HG02852 (cell line): ENCODE measurements around the gene PXDN.

Source experiments
- ATAC-seq: cut with Tn5 transposase; IDR thresholded peaks from one replicate; pipeline ENCODE4 v1.9.1; 2021; ENCODE audit warnings: mild to moderate bottlenecking, moderate library complexity; ENCODE audit not compliant: unreplicated experiment

PXDN gene

GRCh38 chr2:1588051-1588977 is 156.0 kb downstream of the PXDN start:
- no peak for ATAC-seq

GRCh38 chr2:1586923-1587840 is 157.1 kb downstream of the PXDN start:
- ATAC-seq, result no peak

- ATAC-seq, result no peak
These were observed 157.9 kb downstream of the PXDN start for GRCh38 chr2:1586251-1586922.

- ATAC-seq, result no peak
These were observed 158.7 kb downstream of the PXDN start for GRCh38 chr2:1585635-1586034.

GRCh38 chr2:1584691-1585485 is 159.4 kb downstream of the PXDN start:
- ATAC-seq, result no peak

GRCh38 chr2:1584051-1584531 is 160.2 kb downstream of the PXDN start:
- ATAC-seq, result no peak

- ATAC-seq, result no peak
These were observed 161.4 kb downstream of the PXDN start for GRCh38 chr2:1582891-1583341.

GRCh38 chr2:1581965-1582625 is 162.2 kb downstream of the PXDN start:
- ATAC-seq, result no peak
